ENCODE measurements around the gene BUB1.

The BUB1 gene

DNA sequence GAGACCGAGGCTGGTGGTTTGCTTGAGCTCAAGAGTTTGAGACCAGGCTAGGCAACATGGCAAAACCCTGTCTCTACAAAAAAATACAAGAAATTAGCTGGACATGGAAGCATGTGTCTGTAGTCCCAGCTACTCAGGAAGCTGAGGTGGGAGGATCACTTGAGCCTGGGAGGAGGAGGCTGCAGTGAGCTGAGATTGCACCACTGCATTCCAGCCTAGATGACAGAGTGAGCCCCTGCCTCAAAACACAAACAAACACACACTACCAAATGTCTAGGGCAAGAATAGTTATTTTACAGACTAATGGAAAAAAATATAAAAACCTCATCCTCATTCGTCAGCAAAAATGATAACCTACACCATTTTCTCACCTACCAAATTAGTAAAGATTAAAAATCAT lies 15.3 kb downstream of the BUB1 start:
- no peak overlapping the region for H3K27ac Mint-ChIP-seq (ENCODE audit: low read depth)
- ATAC-seq (replicated peaks; ENCODE audit: extremely low read depth, poor library complexity, severe bottlenecking) (no peak), DNase-seq (ENCODE audit: low spot score in 2 of 2) (no peak)
- peaks cover 8% of the 10 kb centered on the region for H3K4me1 Mint-ChIP-seq
- peaks cover 3% of the 10 kb centered on the region for H3K36me3 Mint-ChIP-seq (ENCODE audit: insufficient read depth)
- H3K27me3 Mint-ChIP-seq: no peaks in the 10 kb centered on the region
- H3K4me3 Mint-ChIP-seq: no peak overlapping the region
- no peaks in the 10 kb centered on the region for H3K9me3 Mint-ChIP-seq

DNA sequence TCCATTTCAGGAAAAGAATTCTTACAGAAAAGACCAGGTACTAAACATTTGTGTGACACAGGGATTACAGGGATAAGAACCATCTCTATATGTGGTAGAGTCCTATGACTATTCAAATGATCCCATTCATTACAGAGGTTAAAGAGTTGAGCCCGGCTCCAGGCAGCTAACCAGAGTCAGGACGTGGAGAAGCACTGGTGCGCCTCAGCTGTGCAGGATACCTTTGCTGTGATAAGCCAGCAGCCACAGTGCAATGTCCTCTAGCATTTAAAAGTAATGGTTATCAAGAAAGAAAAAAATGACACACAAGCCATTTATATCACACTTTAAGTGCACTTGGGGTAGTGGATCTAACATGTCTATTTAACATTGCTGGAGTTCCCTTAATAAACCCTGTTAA lies 17.3 kb downstream of the BUB1 start:
- H3K9me3 Mint-ChIP-seq: no peaks in the 10 kb centered on the region
- ATAC-seq (replicated peaks; ENCODE audit: extremely low read depth, poor library complexity, severe bottlenecking): no peak
- no peak overlapping the region for H3K4me3 Mint-ChIP-seq
- H3K4me1 Mint-ChIP-seq: peaks cover 13% of the 10 kb centered on the region
- H3K27ac Mint-ChIP-seq (ENCODE audit: low read depth): no peak overlapping the region
- no peaks in the 10 kb centered on the region for H3K27me3 Mint-ChIP-seq
- no peak for DNase-seq (ENCODE audit: low spot score in 2 of 2)
- peaks cover 3% of the 10 kb centered on the region for H3K36me3 Mint-ChIP-seq (ENCODE audit: insufficient read depth)

DNA sequence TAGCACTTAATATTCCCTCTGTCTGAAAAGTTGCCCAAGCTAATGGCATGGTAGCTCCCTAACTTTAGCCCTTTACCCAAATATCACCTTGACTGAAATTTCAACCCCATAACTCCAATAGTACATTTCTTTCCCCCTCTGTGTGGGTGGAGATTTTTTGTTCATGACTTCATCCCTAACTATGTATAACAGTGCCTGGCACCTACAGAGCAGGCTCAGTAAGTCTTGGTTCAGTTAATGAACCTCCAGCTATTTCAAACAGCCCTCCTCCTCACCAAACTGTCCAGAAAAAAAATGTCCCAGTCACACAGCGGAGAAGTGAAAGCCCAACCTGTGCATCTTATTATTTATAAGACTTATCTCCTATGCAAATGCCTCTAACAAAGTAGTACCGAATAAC lies 18.6 kb downstream of the BUB1 start:
- no peak for ATAC-seq (replicated peaks; ENCODE audit: extremely low read depth, poor library complexity, severe bottlenecking)
- H3K9me3 Mint-ChIP-seq: no peaks in the 10 kb centered on the region
- H3K27ac Mint-ChIP-seq (ENCODE audit: low read depth): no peak overlapping the region
- DNase-seq (ENCODE audit: low spot score in 2 of 2): no peak
- H3K4me1 Mint-ChIP-seq: peaks cover 13% of the 10 kb centered on the region
- H3K27me3 Mint-ChIP-seq: no peaks in the 10 kb centered on the region
- no peak overlapping the region for H3K4me3 Mint-ChIP-seq
- H3K36me3 Mint-ChIP-seq (ENCODE audit: insufficient read depth): no peaks in the 10 kb centered on the region

DNA sequence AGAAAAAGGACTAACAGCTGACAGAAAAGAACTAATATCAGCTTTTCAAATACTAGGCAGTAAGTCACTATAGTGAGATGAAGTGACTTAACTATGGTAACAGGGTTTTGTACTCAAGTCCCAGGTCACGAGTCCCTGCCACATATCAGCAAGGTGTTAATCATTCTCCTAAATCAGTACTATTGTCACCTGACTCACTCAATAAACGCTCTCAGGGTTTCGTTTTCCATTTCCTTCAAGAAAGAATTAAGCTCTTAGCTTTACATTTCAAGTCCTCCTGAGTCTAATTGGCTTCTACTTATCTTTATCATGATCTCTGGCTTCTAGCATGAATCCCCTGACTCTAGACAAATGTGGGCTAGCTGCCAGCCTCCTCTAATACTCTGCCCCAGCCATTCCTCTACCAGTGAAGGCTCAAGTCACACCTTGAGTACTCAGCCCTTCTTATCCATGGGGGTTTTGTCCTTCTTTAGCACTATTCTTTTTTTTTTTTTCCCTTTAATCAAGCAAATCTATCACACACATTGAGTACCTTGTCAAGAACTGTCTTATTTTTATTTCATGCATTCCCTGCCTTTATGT lies 20.0 kb downstream of the BUB1 start:
- H3K4me3 Mint-ChIP-seq: peak overlapping the region; percentile 44
- ATAC-seq (replicated peaks; ENCODE audit: extremely low read depth, poor library complexity, severe bottlenecking) (peak; percentile 91), DNase-seq (ENCODE audit: low spot score in 2 of 2) (no peak)
- no peaks in the 10 kb centered on the region for H3K9me3 Mint-ChIP-seq
- no peaks in the 10 kb centered on the region for H3K27me3 Mint-ChIP-seq
- peak overlapping the region; percentile 88 for H3K27ac Mint-ChIP-seq (ENCODE audit: low read depth)
- peaks cover 2% of the 10 kb centered on the region for H3K36me3 Mint-ChIP-seq (ENCODE audit: insufficient read depth)
- peaks cover 13% of the 10 kb centered on the region for H3K4me1 Mint-ChIP-seq

DNA sequence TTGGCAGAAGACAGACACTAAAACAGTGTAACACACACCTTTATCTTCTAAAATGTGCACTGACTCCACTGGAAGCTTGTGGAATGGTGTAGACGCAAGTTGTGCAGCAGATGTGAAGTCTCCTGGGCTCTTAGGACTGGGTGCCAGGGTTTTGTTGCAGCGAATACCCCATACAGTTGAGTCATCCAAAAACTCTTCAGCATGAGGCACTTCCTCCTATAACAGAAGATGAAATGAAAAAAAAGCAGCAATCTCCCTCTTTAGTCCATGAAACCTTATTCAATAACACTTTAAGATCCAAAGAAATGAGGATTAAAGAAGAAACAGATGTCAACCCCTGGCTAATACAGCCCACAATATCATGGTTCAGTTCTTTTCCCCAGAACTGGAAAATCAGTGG lies 22.2 kb downstream of the BUB1 start:
- Mint-ChIP-seq H3K4me3 (no peak overlapping the region), H3K27ac (ENCODE audit: low read depth) (no peak overlapping the region)

DNA sequence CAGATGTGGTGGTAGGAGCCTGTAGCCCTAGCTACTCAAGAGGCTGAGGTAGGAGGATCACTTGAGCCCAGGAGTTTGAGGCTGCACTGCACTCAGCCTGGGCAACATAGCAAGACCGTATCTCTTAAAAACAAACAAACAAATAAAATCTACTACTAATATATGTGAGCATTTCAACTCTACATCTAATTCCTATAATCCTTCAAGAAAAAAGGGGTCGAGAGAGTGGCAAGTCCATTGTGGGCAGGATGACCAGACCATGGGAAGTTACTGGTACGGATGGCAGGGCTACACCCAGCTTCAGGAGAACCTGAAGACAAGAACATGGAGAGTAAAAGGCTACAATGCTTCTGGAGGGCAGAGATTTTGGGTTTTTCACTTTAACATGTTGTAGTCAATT lies 24.0 kb downstream of the BUB1 start:
- no peak for ATAC-seq (replicated peaks; ENCODE audit: extremely low read depth, poor library complexity, severe bottlenecking)
- no peak for DNase-seq (ENCODE audit: low spot score in 2 of 2)
- no peaks in the 10 kb centered on the region for H3K9me3 Mint-ChIP-seq
- no peak overlapping the region for H3K27ac Mint-ChIP-seq (ENCODE audit: low read depth)
- peaks cover 2% of the 10 kb centered on the region for H3K36me3 Mint-ChIP-seq (ENCODE audit: insufficient read depth)
- H3K4me1 Mint-ChIP-seq: peaks cover 13% of the 10 kb centered on the region
- H3K4me3 Mint-ChIP-seq: no peak overlapping the region
- no peaks in the 10 kb centered on the region for H3K27me3 Mint-ChIP-seq

More for the DNA sequence above, 22.2 kb downstream of the BUB1 start:
- Mint-ChIP-seq H3K9me3 (no peaks in the 10 kb centered on the region), H3K36me3 (ENCODE audit: insufficient read depth) (peaks cover 2% of the 10 kb centered on the region), H3K27me3 (no peaks in the 10 kb centered on the region), H3K4me1 (peaks cover 13% of the 10 kb centered on the region)
- DNase-seq (ENCODE audit: low spot score in 2 of 2) (no peak), ATAC-seq (replicated peaks; ENCODE audit: extremely low read depth, poor library complexity, severe bottlenecking) (no peak)

DNA sequence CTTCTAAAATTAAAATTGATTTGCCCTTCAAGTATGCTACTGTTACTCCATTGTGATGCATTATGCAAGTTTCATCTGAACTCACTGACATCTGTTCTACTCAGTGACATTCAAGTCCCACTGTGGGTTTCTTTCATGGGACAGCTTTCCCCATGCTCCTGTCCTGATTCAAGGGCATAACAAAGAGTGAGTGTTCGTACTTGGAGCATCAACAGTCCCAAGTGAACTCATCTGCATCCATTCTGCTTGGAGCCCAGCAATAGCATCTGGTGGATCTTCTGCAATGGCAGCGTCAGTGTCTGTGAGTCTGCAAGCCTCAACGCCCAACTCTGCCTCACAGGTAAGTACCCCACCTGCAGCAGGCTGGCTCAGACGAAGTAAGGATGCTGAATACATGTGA lies 27.5 kb downstream of the BUB1 start:
- Mint-ChIP-seq H3K4me1 (no peaks in the 10 kb centered on the region), H3K4me3 (no peak overlapping the region), H3K27me3 (no peaks in the 10 kb centered on the region), H3K27ac (ENCODE audit: low read depth) (no peak overlapping the region), H3K36me3 (ENCODE audit: insufficient read depth) (peaks cover 2% of the 10 kb centered on the region), H3K9me3 (no peaks in the 10 kb centered on the region)
- DNase-seq (ENCODE audit: low spot score in 2 of 2): no peak
- no peak for ATAC-seq (replicated peaks; ENCODE audit: extremely low read depth, poor library complexity, severe bottlenecking)

DNA sequence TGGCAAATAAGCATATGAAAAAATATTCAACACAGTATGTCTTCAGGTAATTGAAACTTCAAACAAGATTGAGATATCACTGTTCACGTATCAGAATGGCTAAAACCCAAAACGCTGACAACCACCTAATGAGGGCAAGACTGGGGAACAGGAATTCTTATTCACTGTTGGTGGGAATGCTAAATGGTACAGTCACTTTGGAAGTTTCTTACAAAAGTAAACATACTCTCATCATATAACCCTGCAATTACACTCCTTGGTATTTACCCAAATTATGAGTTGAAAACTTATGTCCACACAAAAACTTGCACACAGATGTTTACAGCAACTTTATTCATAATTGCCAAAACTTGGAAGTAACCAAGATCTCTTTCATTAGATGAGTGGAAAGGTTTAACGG lies 30.1 kb downstream of the BUB1 start:
- H3K4me1 Mint-ChIP-seq: no peaks in the 10 kb centered on the region
- H3K27me3 Mint-ChIP-seq: no peaks in the 10 kb centered on the region
- H3K27ac Mint-ChIP-seq (ENCODE audit: low read depth): no peak overlapping the region
- H3K36me3 Mint-ChIP-seq (ENCODE audit: insufficient read depth): no peaks in the 10 kb centered on the region
- ATAC-seq (replicated peaks; ENCODE audit: extremely low read depth, poor library complexity, severe bottlenecking) (no peak), DNase-seq (ENCODE audit: low spot score in 2 of 2) (no peak)
- H3K9me3 Mint-ChIP-seq: no peaks in the 10 kb centered on the region
- no peak overlapping the region for H3K4me3 Mint-ChIP-seq

DNA sequence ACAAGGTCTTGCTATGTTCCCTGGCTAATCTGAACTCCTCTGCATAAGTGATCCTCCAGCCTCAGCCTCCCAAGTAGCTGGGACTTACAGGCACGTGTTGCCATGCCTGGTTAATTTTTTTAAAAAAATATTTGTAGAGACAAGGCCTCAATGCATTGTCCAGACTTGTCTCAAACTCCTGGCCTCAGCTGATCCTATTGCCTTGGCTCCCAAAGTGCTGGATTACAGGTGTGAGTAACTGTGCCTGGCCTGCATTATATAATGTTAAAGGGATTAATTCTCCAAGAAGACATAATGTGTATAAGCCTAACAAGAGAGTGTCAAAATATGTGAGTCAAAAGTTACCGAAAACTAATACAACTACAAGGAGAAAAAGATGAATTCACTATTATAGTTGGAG lies 32.2 kb downstream of the BUB1 start:
- peaks cover 3% of the 10 kb centered on the region for H3K36me3 Mint-ChIP-seq (ENCODE audit: insufficient read depth)
- no peak for DNase-seq (ENCODE audit: low spot score in 2 of 2)
- H3K4me1 Mint-ChIP-seq: no peaks in the 10 kb centered on the region

DNA sequence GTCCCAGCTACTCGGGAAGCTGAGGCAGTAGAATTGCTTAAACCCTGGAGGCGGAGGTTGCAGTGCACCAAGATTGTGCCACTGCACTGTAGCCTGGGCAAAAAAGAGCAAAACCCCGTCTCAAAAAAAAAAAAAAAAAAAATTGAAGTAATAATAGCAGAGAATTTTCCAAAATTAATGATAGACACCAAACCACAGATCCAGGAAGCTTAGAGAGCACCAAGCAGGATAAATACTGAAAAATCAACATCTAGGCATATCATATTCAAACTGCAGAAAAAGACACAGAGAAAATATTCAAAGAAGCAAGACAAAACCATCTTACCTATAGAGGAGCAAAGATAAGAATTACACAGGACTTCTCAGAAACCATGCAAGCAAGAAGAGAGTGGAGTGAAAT lies 33.5 kb downstream of the BUB1 start:
- no peak for ATAC-seq (replicated peaks; ENCODE audit: extremely low read depth, poor library complexity, severe bottlenecking)
- H3K27ac Mint-ChIP-seq (ENCODE audit: low read depth): no peak overlapping the region
- H3K4me3 Mint-ChIP-seq: no peak overlapping the region
- H3K27me3 Mint-ChIP-seq: no peaks in the 10 kb centered on the region
- no peak for DNase-seq (ENCODE audit: low spot score in 2 of 2)
- H3K9me3 Mint-ChIP-seq: no peaks in the 10 kb centered on the region
- H3K36me3 Mint-ChIP-seq (ENCODE audit: insufficient read depth): peaks cover 5% of the 10 kb centered on the region
- no peaks in the 10 kb centered on the region for H3K4me1 Mint-ChIP-seq

More for the DNA sequence above, 32.2 kb downstream of the BUB1 start:
- Mint-ChIP-seq H3K4me3 (no peak overlapping the region), H3K27me3 (no peaks in the 10 kb centered on the region), H3K9me3 (no peaks in the 10 kb centered on the region), H3K27ac (ENCODE audit: low read depth) (no peak overlapping the region)
- no peak for ATAC-seq (replicated peaks; ENCODE audit: extremely low read depth, poor library complexity, severe bottlenecking)

DNA sequence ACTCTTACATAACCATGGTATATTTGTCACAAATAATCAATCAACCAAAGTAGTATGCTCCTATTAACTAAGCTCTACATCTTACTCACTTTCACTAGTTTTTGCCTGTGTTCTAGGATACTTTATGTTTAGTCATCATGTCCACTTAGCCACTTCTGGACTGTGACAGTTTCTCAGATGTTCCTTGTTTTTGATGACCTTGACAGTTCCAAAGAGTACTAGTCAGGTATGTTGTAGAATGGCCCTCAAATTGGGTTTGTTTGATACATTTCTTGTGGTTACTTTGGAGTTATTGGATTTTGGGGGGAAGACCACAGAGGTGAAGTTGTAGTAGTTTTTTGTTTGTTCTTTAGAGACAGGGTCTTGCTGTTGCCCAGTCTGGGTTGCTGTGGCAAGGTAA lies 35.5 kb downstream of the BUB1 start:
- peaks cover 5% of the 10 kb centered on the region for H3K36me3 Mint-ChIP-seq (ENCODE audit: insufficient read depth)
- H3K4me1 Mint-ChIP-seq: no peaks in the 10 kb centered on the region
- H3K27ac Mint-ChIP-seq (ENCODE audit: low read depth): no peak overlapping the region
- no peaks in the 10 kb centered on the region for H3K27me3 Mint-ChIP-seq
- no peaks in the 10 kb centered on the region for H3K9me3 Mint-ChIP-seq
- no peak for DNase-seq (ENCODE audit: low spot score in 2 of 2)
- no peak for ATAC-seq (replicated peaks; ENCODE audit: extremely low read depth, poor library complexity, severe bottlenecking)
- no peak overlapping the region for H3K4me3 Mint-ChIP-seq

DNA sequence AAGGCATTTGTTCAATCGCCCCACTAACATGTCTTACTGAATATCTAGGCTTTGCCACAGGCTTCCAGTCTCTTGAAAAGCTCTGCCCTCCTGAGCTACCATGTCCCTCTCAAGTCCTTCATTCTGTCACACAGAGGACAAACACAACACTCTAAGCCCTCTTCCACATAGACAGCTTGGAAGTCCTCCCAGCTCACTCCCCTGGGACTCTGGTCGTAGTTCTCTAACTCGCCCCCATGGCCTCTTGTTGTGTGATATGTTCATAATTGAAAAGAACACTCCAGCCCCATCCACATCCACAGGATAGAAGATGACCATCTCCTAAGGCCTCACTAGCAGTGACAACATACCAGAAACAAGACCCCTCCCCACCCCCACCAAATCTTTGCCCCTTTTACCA lies 37.9 kb downstream of the BUB1 start:
- H3K9me3 Mint-ChIP-seq: no peaks in the 10 kb centered on the region
- no peak for DNase-seq (ENCODE audit: low spot score in 2 of 2)
- ATAC-seq (replicated peaks; ENCODE audit: extremely low read depth, poor library complexity, severe bottlenecking): no peak
- H3K36me3 Mint-ChIP-seq (ENCODE audit: insufficient read depth): peaks cover 5% of the 10 kb centered on the region
- no peaks in the 10 kb centered on the region for H3K4me1 Mint-ChIP-seq
- no peak overlapping the region for H3K27ac Mint-ChIP-seq (ENCODE audit: low read depth)
- H3K27me3 Mint-ChIP-seq: no peaks in the 10 kb centered on the region
- no peak overlapping the region for H3K4me3 Mint-ChIP-seq

DNA sequence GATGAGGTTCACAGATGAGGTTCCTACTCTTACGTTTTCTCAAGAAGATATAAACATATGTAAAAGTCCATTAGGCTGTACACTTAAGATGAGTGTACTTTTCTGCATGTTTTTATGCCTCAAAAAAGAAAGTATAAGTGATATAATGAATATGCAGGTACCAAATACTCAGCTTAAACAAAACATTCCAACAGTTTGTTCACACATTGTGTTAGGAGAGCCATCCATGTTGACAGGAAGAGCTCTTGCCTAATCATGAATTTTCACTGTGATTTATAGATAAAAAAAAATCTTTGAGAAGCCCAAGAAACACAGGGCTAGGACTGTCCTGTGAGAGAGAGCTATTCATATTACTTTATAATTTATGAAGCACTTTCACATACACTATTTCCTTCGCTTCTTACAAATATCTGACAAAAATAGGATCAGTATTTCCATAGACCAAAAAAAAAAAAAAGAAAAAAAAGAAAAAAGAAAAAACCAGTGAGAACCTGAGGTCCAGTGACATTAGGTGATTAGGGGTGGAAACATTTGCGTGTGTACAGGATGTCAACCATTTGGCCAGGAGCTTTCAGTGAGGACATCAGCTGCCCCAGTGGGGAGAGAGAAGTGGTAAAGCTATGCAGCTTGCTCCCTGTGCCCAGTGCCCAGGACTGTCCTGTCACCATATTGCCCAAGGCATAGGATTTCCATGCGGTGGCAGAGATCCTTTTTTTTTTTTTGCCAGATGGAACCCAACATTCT lies 38.7 kb downstream of the BUB1 start:
- Mint-ChIP-seq H3K27me3 (no peaks in the 10 kb centered on the region), H3K4me1 (no peaks in the 10 kb centered on the region), H3K4me3 (no peak overlapping the region), H3K36me3 (ENCODE audit: insufficient read depth) (peaks cover 5% of the 10 kb centered on the region), H3K9me3 (no peaks in the 10 kb centered on the region), H3K27ac (ENCODE audit: low read depth) (peak overlapping the region; percentile 57)
- DNase-seq (ENCODE audit: low spot score in 2 of 2) (no peak), ATAC-seq (replicated peaks; ENCODE audit: extremely low read depth, poor library complexity, severe bottlenecking) (no peak)

All from central memory CD8-positive, alpha-beta T cell (primary cell).